A549 (cell line): Measurements from ENCODE around the gene LRIG1. TPM values are rescaled to one million over a fixed set of nuclear protein-coding genes. Genes with fewer than 3 reads are reported as not detected.

Source experiments
- ATAC-seq, 2 experiments: fragments of 200-7000 bp in 1 of 2; fragments of >200 bp in 1 of 2; cut with Nextera tagmentation in 1 of 2; cut with Tn5 transposase in 1 of 2; 3 replicates each; pipeline versions ENCODE4 v1.8.0 to v1.9.1; 2018 to 2020; ENCODE audit warnings: mild to moderate bottlenecking in 1 of 2, moderate library complexity in 1 of 2
- CTCF ChIA-PET: fragments of 300-600 bp; sonication (Branson Sonifier 250); formaldehyde crosslinking; extraction: SDS; loops from one replicate; lab custom pipeline; 2021; ENCODE audit warnings: antibody characterized with exemption, inconsistent platforms; lab: Yijun Ruan, JAX
- POLR2A ChIA-PET: fragments of 350-600 bp; formaldehyde crosslinking; extraction: SDS; loops from one replicate; lab custom pipeline; 2021; ENCODE audit warnings: antibody characterized with exemption, inconsistent platforms; lab: Yijun Ruan, JAX
- DNase-seq, 2 experiments: peaks; one replicate each; pipeline versions ENCODE4 v3.0.0 to v3.0.0-alpha.2; 2011 to 2016; ENCODE audit warnings: low read depth in 1 of 2, low spot score in 1 of 2
- FAIRE-seq: peaks from 2 replicates; lab custom pipeline; 2011; peaks lifted over from hg19 to GRCh38; lab: Jason Lieb, UNC
- H3K27ac ChIP-seq, 2 experiments: fragments of >200 bp; sonication (Bioruptor Twin); formaldehyde crosslinking; 3 replicates each; pipeline ENCODE4 v1.5.1; 2016 to 2017
- H3K4me1 ChIP-seq: fragments of >200 bp; sonication (Bioruptor Twin); formaldehyde crosslinking; 3 replicates; pipeline ENCODE4 v1.6.1; 2016
- H3K4me2 ChIP-seq: fragments of >200 bp; sonication (Bioruptor Twin); formaldehyde crosslinking; 3 replicates; pipeline ENCODE4 v1.6.1; 2016
- H3K4me3 ChIP-seq: fragments of >200 bp; sonication (Bioruptor Twin); formaldehyde crosslinking; 3 replicates; pipeline ENCODE4 v1.5.1; 2016
- H3K9me3 ChIP-seq: fragments of >200 bp; sonication (Bioruptor Twin); formaldehyde crosslinking; 3 replicates; pipeline ENCODE4 v1.6.1; 2016
- EHMT2 ChIP-seq: fragments of 200-600 bp; sonication (generic); IDR thresholded peaks from 2 replicates; pipeline ENCODE4 v1.6.1; 2016; ENCODE audit warnings: antibody characterized with exemption, low read depth, mild to moderate bottlenecking, moderate library complexity
- EP300 ChIP-seq, 2 experiments: fragments of >200 bp; sonication (Bioruptor Twin); formaldehyde crosslinking; IDR thresholded peaks; 2 replicates in 1 of 2; 3 replicates in 1 of 2; pipeline ENCODE4 v1.6.1; 2016 to 2017
- ESRRA ChIP-seq: fragments of 150-350 bp; IDR thresholded peaks from 2 replicates; pipeline ENCODE4 v1.6.1; 2014; ENCODE audit warnings: mild to moderate bottlenecking, low read length, borderline replicate concordance
- FOXS1 ChIP-seq: fragments of 250-450 bp; sonication (Bioruptor Pico); IDR thresholded peaks from 2 replicates; pipeline ENCODE4 v1.5.0; 2020; ENCODE audit warnings: mild to moderate bottlenecking, moderate library complexity
- HDAC2 ChIP-seq: fragments of 200-600 bp; sonication (generic); IDR thresholded peaks from 2 replicates; pipeline ENCODE4 v1.6.1; 2016
- HOXA7 ChIP-seq: fragments of 250-450 bp; sonication (Bioruptor Pico); IDR thresholded peaks from 2 replicates; pipeline ENCODE4 v1.5.0; 2020; ENCODE audit warnings: mild to moderate bottlenecking, moderate library complexity
- HOXB13 ChIP-seq: fragments of 250-450 bp; sonication (Bioruptor Pico); IDR thresholded peaks from 2 replicates; pipeline ENCODE4 v1.5.0; 2020; ENCODE audit warnings: low read depth, mild to moderate bottlenecking, moderate library complexity
- JUN ChIP-seq, 2 experiments: fragments of >200 bp; sonication (Bioruptor Twin); formaldehyde crosslinking; IDR thresholded peaks; 2 replicates in 1 of 2; 3 replicates in 1 of 2; pipeline ENCODE4 v1.6.1; 2016 to 2017
- KDM1A ChIP-seq: fragments of 200-600 bp; sonication (generic); IDR thresholded peaks from 2 replicates; pipeline ENCODE4 v1.6.1; 2016; ENCODE audit warnings: low read depth, mild to moderate bottlenecking
- KDM5A ChIP-seq: fragments of 200-600 bp; sonication (generic); IDR thresholded peaks from 2 replicates; pipeline ENCODE4 v1.6.1; 2016; ENCODE audit warnings: antibody characterized with exemption, mild to moderate bottlenecking
- MAZ ChIP-seq: fragments of 150-350 bp; IDR thresholded peaks from 2 replicates; pipeline ENCODE4 v1.6.1; 2014; ENCODE audit warnings: antibody characterized with exemption, low read depth, low read length, borderline replicate concordance
- NPAS2 ChIP-seq: fragments of 250-450 bp; sonication (Bioruptor Pico); IDR thresholded peaks from 2 replicates; pipeline ENCODE4 v1.8.0; 2022; ENCODE audit warnings: mild to moderate bottlenecking, moderate library complexity, borderline replicate concordance
- PHF8 ChIP-seq: fragments of 200-600 bp; sonication (generic); IDR thresholded peaks from 2 replicates; pipeline ENCODE4 v1.6.1; 2016; ENCODE audit warnings: low read depth, mild to moderate bottlenecking, antibody characterized with exemption, moderate library complexity, borderline replicate concordance
- POLR2A ChIP-seq: IDR thresholded peaks from 2 replicates; pipeline ENCODE4 v1.6.1; 2012; ENCODE audit warnings: mild to moderate bottlenecking, low read length
- RAD21 ChIP-seq, 2 experiments: fragments of >200 bp in 1 of 2; sonication (Bioruptor Twin) in 1 of 2; formaldehyde crosslinking in 1 of 2; IDR thresholded peaks in 1 of 2; conservative IDR thresholded peaks in 1 of 2; 2 replicates in 1 of 2; 3 replicates in 1 of 2; pipeline ENCODE4 v1.6.1; 2012 to 2018; ENCODE audit warnings: inconsistent platforms in 1 of 2
- RARB ChIP-seq: fragments of 250-450 bp; sonication (Bioruptor Pico); IDR thresholded peaks from 2 replicates; pipeline ENCODE4 v1.8.0; 2021; ENCODE audit warnings: mild to moderate bottlenecking, moderate library complexity
- RNF2 ChIP-seq: fragments of 200-600 bp; sonication (generic); IDR thresholded peaks from 2 replicates; pipeline ENCODE4 v1.6.1; 2016; ENCODE audit warnings: low read depth, mild to moderate bottlenecking, antibody characterized with exemption, moderate library complexity, borderline replicate concordance
- TFCP2L1 ChIP-seq: fragments of 250-450 bp; sonication (Bioruptor Pico); IDR thresholded peaks from 2 replicates; pipeline ENCODE4 v1.5.0; 2021; ENCODE audit warnings: mild to moderate bottlenecking
- TP53 ChIP-seq: fragments of 250-450 bp; sonication (Bioruptor Pico); IDR thresholded peaks from 2 replicates; pipeline ENCODE4 v1.5.0; 2021; ENCODE audit warnings: mild to moderate bottlenecking, moderate library complexity
- WGBS: methylation state at CpG from one replicate; pipeline ENCODE4 v1.1.6; 2017; ENCODE audit errors: missing lambda C conversion rate; 5-methylcytosine and 5-hydroxymethylcytosine counted together
- polyA plus RNA-seq, 4 experiments: library from polyadenylated mRNA; depleted of rRNA in 3 of 4; stranded (reverse); fragments of >200 nt; fragmentation: RNase III in 1 of 4; extraction: RNeasy Plus Mini Kit Qiagen cat#74134 plus additional on column Dnase treatment in 1 of 4; gene quantifications; 2 replicates in 3 of 4; 3 replicates in 1 of 4; pipeline ENCODE4 v1.2.3, GENCODE V29; 2011 to 2017
- TF ChIP-seq, protein P1 (sequence below): fragments of >200 bp; sonication (Bioruptor Twin); formaldehyde crosslinking; IDR thresholded peaks from 2 replicates; pipeline ENCODE4 v1.6.1; 2016
- TF ChIP-seq, protein P2 (sequence below): fragments of 200-600 bp; sonication (generic); IDR thresholded peaks from 2 replicates; pipeline ENCODE4 v1.6.1; 2016; ENCODE audit warnings: antibody characterized with exemption, mild to moderate bottlenecking, moderate library complexity
- TF ChIP-seq, protein P3 (sequence below): fragments of 250-450 bp; sonication (Bioruptor Pico); IDR thresholded peaks from 2 replicates; pipeline ENCODE4 v1.5.0; 2021; ENCODE audit warnings: mild to moderate bottlenecking, moderate library complexity, borderline replicate concordance
- TF ChIP-seq, protein P4 (sequence below): fragments of >200 bp; sonication (Bioruptor Twin); formaldehyde crosslinking; IDR thresholded peaks from 3 replicates; pipeline ENCODE4 v1.5.1; 2016

Gene LRIG1
- polyA plus RNA-seq, 2 of the 4 experiments (the other 2 are of a cell fraction) = 1.8 to 6.2 TPM

GRCh38 chr3:66538390-66538789 is 37.6 kb upstream of the LRIG1 start:
- Histone ChIP-seq H3K4me1 (no peaks in the 10 kb centered on the region), H3K4me2 (no peak overlapping the region), H3K9me3 (no peaks in the 10 kb centered on the region)
- POLR2A ChIA-PET = no interaction called here
- CTCF ChIA-PET = no interaction called here
- TF ChIP-seq FOXS1 = no peak
- no peak for TF ChIP-seq KDM5A
- TF ChIP-seq, all 56 proteins: peak for 0
- FAIRE-seq (no peak), ATAC-seq (no peak), DNase-seq (no peak)
- no peak overlapping the region for H3K4me3 ChIP-seq
- H3K27ac ChIP-seq = no peak overlapping the region

DNA sequence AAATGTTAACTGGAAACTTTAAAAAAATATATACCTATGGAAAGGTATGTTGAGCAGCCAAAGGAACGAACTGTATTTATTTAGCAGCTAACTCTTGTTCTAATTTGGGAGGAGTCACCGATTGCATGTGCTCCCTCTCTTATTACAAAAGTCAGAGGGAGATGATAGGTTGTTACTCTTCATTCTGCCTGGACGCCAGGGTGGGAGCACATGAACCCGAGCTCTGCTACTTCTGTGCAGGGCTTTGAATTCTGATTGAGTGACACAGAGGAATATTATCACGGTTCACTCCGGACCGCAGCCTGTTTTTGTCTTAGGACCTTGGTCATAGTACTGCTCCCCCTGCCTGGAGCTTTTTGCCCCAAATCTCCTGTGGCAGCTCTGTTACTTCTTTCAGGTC is 36.9 kb upstream of the LRIG1 start:
- CTCF ChIA-PET = interaction anchor here (0.8 kb wide), 1 partner anchor 285 kb away, joined by 3 read pairs; no protein-coding TSS in a partner anchor
- TF ChIP-seq EHMT2 (no peak), HDAC2 (no peak), MAZ (no peak), HOXA7 (CRISPR knock-in tag) (no peak), FOXS1 (no peak), EP300 (IDR thresholded peaks at IDR 0.05) (no peak), KDM1A (no peak), RNF2 (no peak), TP53 (CRISPR knock-in tag) (no peak), RAD21 (conservative IDR thresholded peaks at IDR 0.05 in 1 of 2, IDR thresholded peaks at IDR 0.05 in 1 of 2) (no peak), RARB (no peak), POLR2A (no peak)
- TF ChIP-seq, protein P1, sequence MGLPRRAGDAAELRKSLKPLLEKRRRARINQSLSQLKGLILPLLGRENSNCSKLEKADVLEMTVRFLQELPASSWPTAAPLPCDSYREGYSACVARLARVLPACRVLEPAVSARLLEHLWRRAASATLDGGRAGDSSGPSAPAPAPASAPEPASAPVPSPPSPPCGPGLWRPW = no peak
- TF ChIP-seq, protein P2, sequence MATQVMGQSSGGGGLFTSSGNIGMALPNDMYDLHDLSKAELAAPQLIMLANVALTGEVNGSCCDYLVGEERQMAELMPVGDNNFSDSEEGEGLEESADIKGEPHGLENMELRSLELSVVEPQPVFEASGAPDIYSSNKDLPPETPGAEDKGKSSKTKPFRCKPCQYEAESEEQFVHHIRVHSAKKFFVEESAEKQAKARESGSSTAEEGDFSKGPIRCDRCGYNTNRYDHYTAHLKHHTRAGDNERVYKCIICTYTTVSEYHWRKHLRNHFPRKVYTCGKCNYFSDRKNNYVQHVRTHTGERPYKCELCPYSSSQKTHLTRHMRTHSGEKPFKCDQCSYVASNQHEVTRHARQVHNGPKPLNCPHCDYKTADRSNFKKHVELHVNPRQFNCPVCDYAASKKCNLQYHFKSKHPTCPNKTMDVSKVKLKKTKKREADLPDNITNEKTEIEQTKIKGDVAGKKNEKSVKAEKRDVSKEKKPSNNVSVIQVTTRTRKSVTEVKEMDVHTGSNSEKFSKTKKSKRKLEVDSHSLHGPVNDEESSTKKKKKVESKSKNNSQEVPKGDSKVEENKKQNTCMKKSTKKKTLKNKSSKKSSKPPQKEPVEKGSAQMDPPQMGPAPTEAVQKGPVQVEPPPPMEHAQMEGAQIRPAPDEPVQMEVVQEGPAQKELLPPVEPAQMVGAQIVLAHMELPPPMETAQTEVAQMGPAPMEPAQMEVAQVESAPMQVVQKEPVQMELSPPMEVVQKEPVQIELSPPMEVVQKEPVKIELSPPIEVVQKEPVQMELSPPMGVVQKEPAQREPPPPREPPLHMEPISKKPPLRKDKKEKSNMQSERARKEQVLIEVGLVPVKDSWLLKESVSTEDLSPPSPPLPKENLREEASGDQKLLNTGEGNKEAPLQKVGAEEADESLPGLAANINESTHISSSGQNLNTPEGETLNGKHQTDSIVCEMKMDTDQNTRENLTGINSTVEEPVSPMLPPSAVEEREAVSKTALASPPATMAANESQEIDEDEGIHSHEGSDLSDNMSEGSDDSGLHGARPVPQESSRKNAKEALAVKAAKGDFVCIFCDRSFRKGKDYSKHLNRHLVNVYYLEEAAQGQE = no peak
- Histone ChIP-seq H3K4me1 (no peaks in the 10 kb centered on the region), H3K9me3 (no peaks in the 10 kb centered on the region), H3K27ac (no peak overlapping the region), H3K4me3 (no peak overlapping the region), H3K4me2 (no peak overlapping the region)
- POLR2A ChIA-PET = no interaction called here
- no peak for FAIRE-seq
- DNase-seq = no peak
- no peak for ATAC-seq
- WGBS = 72% methylated on average over 7 of the region's 7 CpGs

DNA sequence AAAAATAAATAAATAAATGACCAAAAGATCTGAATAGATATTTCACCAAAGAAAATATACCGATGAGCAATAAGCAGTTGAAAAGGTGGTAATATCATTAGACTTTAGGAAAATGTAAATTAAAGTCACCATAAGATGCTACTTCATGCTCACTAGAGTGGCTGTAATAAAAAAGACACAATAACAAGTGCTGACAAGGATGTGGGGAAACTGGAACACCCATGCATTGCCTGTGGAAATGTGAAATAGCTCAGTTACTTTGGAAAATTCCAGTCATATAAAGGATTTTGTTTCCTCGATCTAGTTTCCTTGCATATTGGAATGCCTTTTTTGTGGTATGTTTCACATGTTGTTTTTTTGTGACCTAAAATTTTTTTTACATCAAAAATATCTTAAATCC is 36.0 kb upstream of the LRIG1 start:
- no peak for FAIRE-seq
- no peak for DNase-seq
- no peak for ATAC-seq
- Histone ChIP-seq H3K27ac (no peak overlapping the region), H3K9me3 (no peaks in the 10 kb centered on the region), H3K4me3 (no peak overlapping the region), H3K4me1 (no peaks in the 10 kb centered on the region), H3K4me2 (no peak overlapping the region)
- WGBS = 68% methylated on average over 2 of the region's 2 CpGs
- POLR2A ChIA-PET = no interaction called here
- no peak for TF ChIP-seq KDM5A
- no peak for TF ChIP-seq EHMT2
- no peak for TF ChIP-seq ESRRA
- TF ChIP-seq NPAS2 (CRISPR knock-in tag) = no peak
- TF ChIP-seq, protein P3, sequence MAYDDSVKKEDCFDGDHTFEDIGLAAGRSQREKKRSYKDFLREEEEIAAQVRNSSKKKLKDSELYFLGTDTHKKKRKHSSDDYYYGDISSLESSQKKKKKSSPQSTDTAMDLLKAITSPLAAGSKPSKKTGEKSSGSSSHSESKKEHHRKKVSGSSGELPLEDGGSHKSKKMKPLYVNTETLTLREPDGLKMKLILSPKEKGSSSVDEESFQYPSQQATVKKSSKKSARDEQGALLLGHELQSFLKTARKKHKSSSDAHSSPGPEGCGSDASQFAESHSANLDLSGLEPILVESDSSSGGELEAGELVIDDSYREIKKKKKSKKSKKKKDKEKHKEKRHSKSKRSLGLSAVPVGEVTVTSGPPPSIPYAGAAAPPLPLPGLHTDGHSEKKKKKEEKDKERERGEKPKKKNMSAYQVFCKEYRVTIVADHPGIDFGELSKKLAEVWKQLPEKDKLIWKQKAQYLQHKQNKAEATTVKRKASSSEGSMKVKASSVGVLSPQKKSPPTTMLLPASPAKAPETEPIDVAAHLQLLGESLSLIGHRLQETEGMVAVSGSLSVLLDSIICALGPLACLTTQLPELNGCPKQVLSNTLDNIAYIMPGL (CRISPR knock-in tag) = no peak
- TF ChIP-seq JUN (IDR thresholded peaks at IDR 0.05) = no peak
- TF ChIP-seq HOXB13 (CRISPR knock-in tag) = no peak
- no peak for TF ChIP-seq HOXA7 (CRISPR knock-in tag)
- TF ChIP-seq, protein P4, sequence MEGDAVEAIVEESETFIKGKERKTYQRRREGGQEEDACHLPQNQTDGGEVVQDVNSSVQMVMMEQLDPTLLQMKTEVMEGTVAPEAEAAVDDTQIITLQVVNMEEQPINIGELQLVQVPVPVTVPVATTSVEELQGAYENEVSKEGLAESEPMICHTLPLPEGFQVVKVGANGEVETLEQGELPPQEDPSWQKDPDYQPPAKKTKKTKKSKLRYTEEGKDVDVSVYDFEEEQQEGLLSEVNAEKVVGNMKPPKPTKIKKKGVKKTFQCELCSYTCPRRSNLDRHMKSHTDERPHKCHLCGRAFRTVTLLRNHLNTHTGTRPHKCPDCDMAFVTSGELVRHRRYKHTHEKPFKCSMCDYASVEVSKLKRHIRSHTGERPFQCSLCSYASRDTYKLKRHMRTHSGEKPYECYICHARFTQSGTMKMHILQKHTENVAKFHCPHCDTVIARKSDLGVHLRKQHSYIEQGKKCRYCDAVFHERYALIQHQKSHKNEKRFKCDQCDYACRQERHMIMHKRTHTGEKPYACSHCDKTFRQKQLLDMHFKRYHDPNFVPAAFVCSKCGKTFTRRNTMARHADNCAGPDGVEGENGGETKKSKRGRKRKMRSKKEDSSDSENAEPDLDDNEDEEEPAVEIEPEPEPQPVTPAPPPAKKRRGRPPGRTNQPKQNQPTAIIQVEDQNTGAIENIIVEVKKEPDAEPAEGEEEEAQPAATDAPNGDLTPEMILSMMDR = no peak
- TF ChIP-seq TFCP2L1 (CRISPR knock-in tag) = no peak
- no peak for TF ChIP-seq PHF8
- TF ChIP-seq, all 56 proteins: peak for 0
- CTCF ChIA-PET = interaction anchor here (0.8 kb wide), 1 partner anchor 286 kb away, joined by 3 read pairs; no protein-coding TSS in a partner anchor
